HFF-Myc (cell line): ENCODE results near the gene TRPM2.
A peak's percentile ranks its signal among the peaks of the same experiment; 100 is the strongest.

Source experiments
- DNase-seq: peaks from one replicate; pipeline ENCODE4 v3.0.0-alpha.2; 2011; ENCODE audit warnings: low read depth; ENCODE audit errors: extremely low read depth
- H3K4me3 ChIP-seq: replicated peaks from 2 replicates; pipeline ENCODE4 v1.5.1; 2011; ENCODE audit warnings: low read depth, mild to moderate bottlenecking, control low read depth, low read length
- TF ChIP-seq, protein P1 (sequence below): IDR thresholded peaks from 2 replicates; pipeline ENCODE4 v1.5.1; 2012; ENCODE audit warnings: mild to moderate bottlenecking, low read depth, low read length, control low read depth; ENCODE audit errors: missing control alignments

TRPM2 gene

DNA sequence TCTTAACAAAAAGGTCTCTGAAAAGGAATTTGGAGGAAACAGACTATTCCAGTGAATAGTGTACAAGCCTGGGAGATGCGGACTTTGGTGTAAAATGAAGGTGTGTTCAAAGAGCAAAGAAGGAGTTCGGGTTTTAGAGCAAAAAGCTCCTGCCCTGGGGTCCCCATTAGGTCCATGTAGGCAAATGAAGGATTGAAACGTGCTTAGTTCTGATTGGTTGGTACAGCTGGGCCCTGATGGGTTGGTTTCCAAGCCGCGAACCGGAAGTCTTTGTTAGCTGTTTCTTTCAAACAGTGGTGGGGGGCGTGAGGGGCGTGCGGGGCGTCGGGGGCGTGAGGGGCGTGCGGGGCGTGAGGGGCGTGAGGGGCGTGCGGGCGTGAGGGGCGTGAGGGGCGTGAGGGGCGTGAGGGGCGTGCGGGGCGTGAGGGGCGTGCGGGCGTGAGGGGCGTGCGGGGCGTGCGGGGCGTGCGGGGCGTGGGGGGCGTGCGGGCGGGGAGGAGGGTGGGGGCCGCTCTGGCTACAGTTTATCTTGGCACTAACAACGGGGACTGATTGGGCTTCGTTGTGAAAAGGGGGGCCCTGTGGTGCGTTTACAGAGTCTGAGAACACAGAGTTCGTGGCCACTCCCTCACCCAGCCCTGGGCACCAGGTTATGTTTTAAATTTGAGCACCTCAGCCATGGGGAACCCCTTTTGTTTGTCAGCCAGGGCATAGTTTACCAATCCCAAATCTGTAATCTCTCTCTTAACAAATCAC is 131.3 kb downstream of the TRPM2 start:
- TF ChIP-seq, protein P1, sequence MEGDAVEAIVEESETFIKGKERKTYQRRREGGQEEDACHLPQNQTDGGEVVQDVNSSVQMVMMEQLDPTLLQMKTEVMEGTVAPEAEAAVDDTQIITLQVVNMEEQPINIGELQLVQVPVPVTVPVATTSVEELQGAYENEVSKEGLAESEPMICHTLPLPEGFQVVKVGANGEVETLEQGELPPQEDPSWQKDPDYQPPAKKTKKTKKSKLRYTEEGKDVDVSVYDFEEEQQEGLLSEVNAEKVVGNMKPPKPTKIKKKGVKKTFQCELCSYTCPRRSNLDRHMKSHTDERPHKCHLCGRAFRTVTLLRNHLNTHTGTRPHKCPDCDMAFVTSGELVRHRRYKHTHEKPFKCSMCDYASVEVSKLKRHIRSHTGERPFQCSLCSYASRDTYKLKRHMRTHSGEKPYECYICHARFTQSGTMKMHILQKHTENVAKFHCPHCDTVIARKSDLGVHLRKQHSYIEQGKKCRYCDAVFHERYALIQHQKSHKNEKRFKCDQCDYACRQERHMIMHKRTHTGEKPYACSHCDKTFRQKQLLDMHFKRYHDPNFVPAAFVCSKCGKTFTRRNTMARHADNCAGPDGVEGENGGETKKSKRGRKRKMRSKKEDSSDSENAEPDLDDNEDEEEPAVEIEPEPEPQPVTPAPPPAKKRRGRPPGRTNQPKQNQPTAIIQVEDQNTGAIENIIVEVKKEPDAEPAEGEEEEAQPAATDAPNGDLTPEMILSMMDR, result no peak
- DNase-seq, result no peak

DNA sequence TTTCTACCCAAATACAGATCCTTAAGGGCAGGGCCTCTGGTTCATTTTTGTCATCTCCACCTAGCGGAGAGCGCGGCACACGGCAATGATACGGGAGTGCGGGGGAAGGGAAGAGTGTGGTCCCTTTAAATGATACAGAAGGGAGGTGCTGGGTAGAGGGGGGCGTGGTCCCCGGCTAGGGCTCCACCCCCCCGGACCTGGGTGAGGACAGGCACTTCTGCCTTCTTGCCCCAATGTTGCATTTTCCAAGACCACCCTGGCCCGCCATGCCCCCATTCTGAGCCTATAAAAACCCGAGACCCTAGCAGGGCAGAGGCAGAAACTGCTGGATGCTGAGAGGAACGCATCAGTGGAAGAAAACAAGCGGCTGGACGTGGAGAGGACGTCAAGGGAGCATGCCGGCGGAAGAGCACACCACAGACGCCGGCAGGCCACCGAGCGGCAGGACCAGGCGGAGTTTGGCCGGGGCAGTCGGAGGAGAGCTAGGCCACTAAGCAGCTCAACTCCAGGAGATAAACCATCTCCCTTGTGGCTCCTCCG is 131.9 kb downstream of the TRPM2 start:
- TF ChIP-seq, protein P1, result no peak
- H3K4me3 ChIP-seq, result no peak overlapping the region
- no peak for DNase-seq

More for the DNA sequence above, 131.3 kb downstream of the TRPM2 start:
- H3K4me3 ChIP-seq, result no peak overlapping the region

DNA sequence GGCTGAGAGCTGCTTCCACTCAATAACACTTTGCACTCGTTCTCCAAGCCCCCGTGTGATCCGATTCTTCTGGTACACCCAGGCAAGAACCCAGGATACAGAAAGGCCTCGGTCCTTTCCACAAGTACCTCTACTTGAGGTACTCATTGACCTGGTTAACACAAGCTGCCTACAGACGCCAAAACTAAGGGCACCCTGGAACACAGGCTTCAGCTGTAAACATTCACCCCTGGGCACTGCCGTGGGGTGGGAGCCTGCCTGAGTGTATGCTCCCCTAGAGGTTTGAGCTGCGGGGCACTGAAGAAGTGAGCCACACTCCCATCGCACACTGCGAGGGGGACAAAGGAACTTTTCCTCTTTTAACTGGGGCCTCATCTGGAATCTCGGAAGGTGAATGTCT is 132.4 kb downstream of the TRPM2 start:
- DNase-seq, result no peak
- H3K4me3 ChIP-seq, result no peak overlapping the region
- TF ChIP-seq, protein P1, result no peak

DNA sequence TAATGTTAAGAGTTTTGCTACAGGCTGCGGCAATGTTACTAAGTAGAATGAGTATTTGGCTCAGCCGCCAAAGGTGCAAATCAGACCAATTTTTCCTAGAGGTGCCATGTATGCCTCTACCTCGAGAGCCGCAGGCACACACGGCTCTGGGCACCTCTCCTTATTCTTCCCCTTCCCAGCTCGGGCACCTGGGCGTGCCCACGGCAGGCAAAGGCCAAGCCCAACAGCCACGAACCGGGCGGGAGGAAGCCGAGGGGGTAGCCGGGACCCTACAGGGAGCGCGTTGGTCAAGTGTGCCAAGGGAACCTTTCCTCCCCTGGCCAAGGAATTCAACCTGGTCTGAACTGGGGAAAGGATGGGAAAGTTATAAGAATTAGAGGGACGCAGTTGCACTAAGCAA is 132.9 kb downstream of the TRPM2 start:
- TF ChIP-seq, protein P1, result no peak
- no peak overlapping the region for H3K4me3 ChIP-seq

DNA sequence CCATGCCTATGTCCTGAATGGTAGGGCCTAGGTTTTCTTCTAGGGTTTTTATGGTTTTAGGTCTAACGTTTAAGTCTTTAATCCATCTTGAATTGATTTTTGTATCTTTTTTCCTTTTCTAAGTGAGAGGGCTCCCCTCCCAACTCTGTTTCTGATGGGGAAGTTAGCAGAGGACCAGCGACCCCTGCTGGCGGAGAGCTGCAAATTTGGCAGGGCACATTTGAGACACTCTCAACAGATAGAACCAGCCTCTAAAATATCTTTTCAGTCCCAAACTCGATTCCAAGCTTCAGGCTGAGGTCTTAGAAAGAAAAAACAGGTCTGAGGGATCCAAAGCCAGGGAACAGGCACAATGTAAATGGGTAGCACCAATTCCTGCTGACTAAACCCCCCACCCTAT is 134.4 kb downstream of the TRPM2 start:
- DNase-seq, result no peak

More for the DNA sequence above, 132.9 kb downstream of the TRPM2 start:
- DNase-seq, result no peak

DNA sequence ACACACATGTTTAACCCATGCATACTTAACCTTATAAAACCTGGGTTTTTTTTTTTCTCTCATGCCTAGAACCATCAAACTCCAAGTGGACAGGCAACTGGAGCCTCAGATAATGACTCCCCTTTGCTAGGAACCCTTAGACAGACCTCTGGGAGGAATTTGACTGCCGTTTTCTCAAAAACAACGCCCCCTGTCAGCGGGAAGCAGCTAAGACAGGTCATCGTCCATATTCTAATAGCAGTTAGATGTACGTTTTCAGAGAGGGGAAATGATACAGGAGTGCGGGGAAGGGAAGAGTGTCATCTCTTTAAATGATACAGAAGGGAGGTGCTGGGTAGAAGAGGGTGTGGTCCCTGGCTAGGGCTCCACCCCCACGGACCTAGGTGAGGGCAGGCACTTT is 136.5 kb downstream of the TRPM2 start:
- TF ChIP-seq, protein P1, result peak; percentile 17
- no peak for DNase-seq
- no peak overlapping the region for H3K4me3 ChIP-seq

More for the DNA sequence above, 134.4 kb downstream of the TRPM2 start:
- TF ChIP-seq, protein P1, result peak; percentile 66
- no peak overlapping the region for H3K4me3 ChIP-seq
